GM19372 (cell line): Measurements from ENCODE around the gene DDX51.
A peak's percentile ranks its signal among the peaks of the same experiment; 100 is the strongest.
"Not testable (repeated sequence)": the region's sequence is repeated elsewhere in the genome, so short reads cannot be mapped to it uniquely, and the experiment has no call there.

Source experiments
- ATAC-seq: cut with Tn5 transposase; IDR thresholded peaks from one replicate; pipeline ENCODE4 v1.9.1; 2021; ENCODE audit warnings: mild to moderate bottlenecking, low read depth, moderate library complexity; ENCODE audit not compliant: unreplicated experiment

DDX51 gene

GRCh38 chr12:132156573-132157325 lies 12.6 kb upstream of the DDX51 start:
- no peak for ATAC-seq

- ATAC-seq: no peak
These were observed 11.9 kb upstream of the DDX51 start for GRCh38 chr12:132155771-132156572.

- ATAC-seq: no peak
These were observed 11.0 kb upstream of the DDX51 start for GRCh38 chr12:132154941-132155770.

- ATAC-seq: no peak
These were observed 10.2 kb upstream of the DDX51 start for GRCh38 chr12:132154341-132154761.

- peak; percentile 79 for ATAC-seq
These were observed 9.6 kb upstream of the DDX51 start for GRCh38 chr12:132153501-132154340.

GRCh38 chr12:132152953-132153352 lies 8.8 kb upstream of the DDX51 start:
- ATAC-seq: no peak

- no peak for ATAC-seq
These were observed 8.3 kb upstream of the DDX51 start for GRCh38 chr12:132152411-132152821.

GRCh38 chr12:132151766-132152410 lies 7.8 kb upstream of the DDX51 start:
- no peak for ATAC-seq

GRCh38 chr12:132151145-132151765 lies 7.1 kb upstream of the DDX51 start:
- ATAC-seq: no peak

GRCh38 chr12:132150780-132151144 lies 6.6 kb upstream of the DDX51 start:
- no peak for ATAC-seq

- not testable (repeated sequence) for ATAC-seq
These were observed 5.4 kb upstream of the DDX51 start for GRCh38 chr12:132149526-132149925.

GRCh38 chr12:132148368-132149045 lies 4.4 kb upstream of the DDX51 start:
- ATAC-seq: no peak

GRCh38 chr12:132147423-132148367 lies 3.6 kb upstream of the DDX51 start:
- ATAC-seq: no peak

- ATAC-seq: no peak
These were observed 2.8 kb upstream of the DDX51 start for GRCh38 chr12:132146772-132147422.

GRCh38 chr12:132146098-132146497 lies 2.0 kb upstream of the DDX51 start:
- ATAC-seq: no peak

GRCh38 chr12:132145334-132145733 lies 1.2 kb upstream of the DDX51 start:
- no peak for ATAC-seq

- peak; percentile 2 for ATAC-seq
These were observed 670 bp upstream of the DDX51 start for GRCh38 chr12:132144810-132145168.
